NCI-H1417 (cell line): Measurements from ENCODE around the gene GABBR2.
A peak's percentile ranks its signal among the peaks of the same experiment; 100 is the strongest.

Experiments used
- DNase-seq, 3 experiments: peaks; one replicate each; lab custom pipeline; 2025; lab: John Stamatoyannopoulos, UW

Gene GABBR2

GRCh38 chr9:98541684-98542230, 167.0 kb downstream of the GABBR2 start:
- DNase-seq = no peak

GRCh38 chr9:98540476-98540875, 168.3 kb downstream of the GABBR2 start:
- no peak for DNase-seq

GRCh38 chr9:98539954-98540353, 168.8 kb downstream of the GABBR2 start:
- no peak for DNase-seq

GRCh38 chr9:98538626-98539031, 170.1 kb downstream of the GABBR2 start:
- DNase-seq = peak in 1 of 3 experiments; percentile 59

- no peak for DNase-seq
Measured at GRCh38 chr9:98538203-98538602, 170.5 kb downstream of the GABBR2 start.

GRCh38 chr9:98536542-98537173, 172.1 kb downstream of the GABBR2 start:
- DNase-seq = peak in 1 of 3 experiments; percentile 34

- no peak for DNase-seq
Measured at GRCh38 chr9:98533866-98534265, 174.9 kb downstream of the GABBR2 start.

- DNase-seq = no peak
Measured at GRCh38 chr9:98533132-98533531, 175.6 kb downstream of the GABBR2 start.

GRCh38 chr9:98532574-98532973, 176.2 kb downstream of the GABBR2 start:
- no peak for DNase-seq

GRCh38 chr9:98532147-98532546, 176.6 kb downstream of the GABBR2 start:
- no peak for DNase-seq

- no peak for DNase-seq
Measured at GRCh38 chr9:98530806-98531386, 177.8 kb downstream of the GABBR2 start.

GRCh38 chr9:98530275-98530674, 178.5 kb downstream of the GABBR2 start:
- no peak for DNase-seq

- no peak for DNase-seq
Measured at GRCh38 chr9:98529841-98530240, 178.9 kb downstream of the GABBR2 start.

GRCh38 chr9:98523231-98523901, 185.4 kb downstream of the GABBR2 start:
- DNase-seq = peak in 1 of 3 experiments; percentile 20

- no peak for DNase-seq
Measured at GRCh38 chr9:98522487-98522886, 186.2 kb downstream of the GABBR2 start.

GRCh38 chr9:98521141-98521540, 187.6 kb downstream of the GABBR2 start:
- no peak for DNase-seq

GRCh38 chr9:98520221-98520960, 188.3 kb downstream of the GABBR2 start:
- no peak for DNase-seq

GRCh38 chr9:98519641-98520040, 189.1 kb downstream of the GABBR2 start:
- DNase-seq = no peak

GRCh38 chr9:98518556-98518955, 190.2 kb downstream of the GABBR2 start:
- no peak for DNase-seq

- no peak for DNase-seq
Measured at GRCh38 chr9:98517761-98518160, 191.0 kb downstream of the GABBR2 start.

GRCh38 chr9:98516897-98517503, 191.7 kb downstream of the GABBR2 start:
- no peak for DNase-seq
